C4-2B (cell line): Measurements from ENCODE around the gene TCN1.

Experiments used
- CTCF ChIP-seq: fragments of 450-650 bp; conservative IDR thresholded peaks from 2 replicates; pipeline ENCODE4 v1.5.1; 2017; ENCODE audit warnings: mild to moderate bottlenecking
- ZFX ChIP-seq: fragments of 450-650 bp; IDR thresholded peaks from 2 replicates; pipeline ENCODE4 v1.6.1; 2017

- TF ChIP-seq CTCF (no peak), ZFX (no peak)
Observed at GRCh38 chr11:59877325-59877724, 11.0 kb upstream of the TCN1 start.
